DND-41 (cell line): ENCODE results near the gene NUAK2.

Source experiments
- ATAC-seq: fragments of 200-7000 bp; cut with Tn5 transposase; 3 replicates; pipeline ENCODE4 v1.9.1; 2021; ENCODE audit warnings: low read depth; ENCODE audit not compliant: insufficient read depth
- DNase-seq: peaks from one replicate; pipeline ENCODE4 v3.0.0-alpha.2; 2020
- H2AFZ ChIP-seq: 2 replicates; pipeline ENCODE4 v1.6.0; 2012; ENCODE audit warnings: low read depth, low read length
- H3K27ac ChIP-seq: 2 replicates; pipeline ENCODE4 v1.5.1; 2012; ENCODE audit warnings: low read length, inconsistent platforms
- H3K27me3 ChIP-seq: fragments of 200-600 bp; sonication (generic); 2 replicates; pipeline ENCODE4 v1.6.0; 2012; ENCODE audit warnings: low read length, mild to moderate bottlenecking, inconsistent platforms; ENCODE audit not compliant: insufficient read depth, poor library complexity
- H3K36me3 ChIP-seq: 2 replicates; pipeline ENCODE4 v1.5.1; 2012; ENCODE audit warnings: low read length, inconsistent platforms; ENCODE audit not compliant: insufficient read depth
- H3K4me1 ChIP-seq: 2 replicates; pipeline ENCODE4 v1.5.1; 2012; ENCODE audit warnings: mild to moderate bottlenecking, low read length; ENCODE audit not compliant: insufficient read depth
- H3K4me2 ChIP-seq: 2 replicates; pipeline ENCODE4 v1.6.0; 2012; ENCODE audit warnings: mild to moderate bottlenecking, moderate library complexity, low read length, inconsistent platforms; ENCODE audit not compliant: insufficient read depth
- H3K4me3 ChIP-seq, 2 experiments: fragments of 200-600 bp in 1 of 2; shearing (Covaris generic) in 1 of 2; 2 replicates each; pipeline ENCODE4 v1.5.1; 2012 to 2016; ENCODE audit warnings: inconsistent platforms in 2 of 2, low read length in 2 of 2, mild to moderate bottlenecking in 2 of 2, low read depth in 1 of 2, moderate library complexity in 1 of 2
- H3K79me2 ChIP-seq: 2 replicates; pipeline ENCODE4 v1.6.0; 2012; ENCODE audit warnings: low read length, inconsistent platforms; ENCODE audit not compliant: insufficient read depth
- H3K9ac ChIP-seq: 2 replicates; pipeline ENCODE4 v1.6.0; 2012; ENCODE audit warnings: low read depth, mild to moderate bottlenecking, inconsistent platforms, low read length, moderate library complexity
- H3K9me3 ChIP-seq: 2 replicates; pipeline ENCODE4 v1.5.1; 2012; ENCODE audit warnings: low read length, moderate library complexity, mild to moderate bottlenecking, inconsistent platforms; ENCODE audit not compliant: insufficient read depth, severe bottlenecking
- H4K20me1 ChIP-seq: 2 replicates; pipeline ENCODE4 v1.6.0; 2012; ENCODE audit warnings: low read length; ENCODE audit not compliant: insufficient read depth
- EZH2 ChIP-seq: IDR thresholded peaks from 3 replicates; pipeline ENCODE4 v1.6.1; 2012; ENCODE audit warnings: borderline replicate concordance, low read depth, mild to moderate bottlenecking, moderate library complexity, low read length, inconsistent platforms; ENCODE audit not compliant: severe bottlenecking
- TF ChIP-seq, protein P1 (sequence below): IDR thresholded peaks from 2 replicates; pipeline ENCODE4 v1.5.1; 2012; ENCODE audit warnings: borderline replicate concordance, low read length, moderate library complexity, mild to moderate bottlenecking; ENCODE audit not compliant: poor library complexity, severe bottlenecking; ENCODE audit errors: extremely low read depth

The NUAK2 gene

DNA sequence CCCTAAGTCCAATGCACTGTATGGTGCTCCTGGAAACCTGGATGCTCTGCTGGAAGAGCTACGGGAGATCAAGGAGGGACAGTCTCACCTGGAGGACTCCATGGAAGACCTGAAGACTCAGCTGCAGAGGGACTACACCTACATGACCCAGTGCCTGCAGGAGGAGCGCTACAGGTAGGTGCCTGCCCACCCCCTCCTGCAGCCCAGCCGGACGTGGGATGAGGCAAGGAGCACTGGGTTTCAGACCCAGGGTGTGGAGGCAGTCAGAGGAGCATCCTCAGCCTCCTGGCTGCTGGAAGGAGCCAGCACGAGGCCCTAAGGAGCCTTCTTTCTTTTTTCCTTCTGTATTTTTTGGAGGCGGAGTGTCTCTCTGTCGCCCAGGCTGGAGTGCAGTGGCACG is 51.8 kb downstream of the NUAK2 start:
- no peak overlapping the region for H2AFZ ChIP-seq
- no peaks in the 10 kb centered on the region for H3K9me3 ChIP-seq
- no peak for TF ChIP-seq EZH2
- TF ChIP-seq, protein P1, sequence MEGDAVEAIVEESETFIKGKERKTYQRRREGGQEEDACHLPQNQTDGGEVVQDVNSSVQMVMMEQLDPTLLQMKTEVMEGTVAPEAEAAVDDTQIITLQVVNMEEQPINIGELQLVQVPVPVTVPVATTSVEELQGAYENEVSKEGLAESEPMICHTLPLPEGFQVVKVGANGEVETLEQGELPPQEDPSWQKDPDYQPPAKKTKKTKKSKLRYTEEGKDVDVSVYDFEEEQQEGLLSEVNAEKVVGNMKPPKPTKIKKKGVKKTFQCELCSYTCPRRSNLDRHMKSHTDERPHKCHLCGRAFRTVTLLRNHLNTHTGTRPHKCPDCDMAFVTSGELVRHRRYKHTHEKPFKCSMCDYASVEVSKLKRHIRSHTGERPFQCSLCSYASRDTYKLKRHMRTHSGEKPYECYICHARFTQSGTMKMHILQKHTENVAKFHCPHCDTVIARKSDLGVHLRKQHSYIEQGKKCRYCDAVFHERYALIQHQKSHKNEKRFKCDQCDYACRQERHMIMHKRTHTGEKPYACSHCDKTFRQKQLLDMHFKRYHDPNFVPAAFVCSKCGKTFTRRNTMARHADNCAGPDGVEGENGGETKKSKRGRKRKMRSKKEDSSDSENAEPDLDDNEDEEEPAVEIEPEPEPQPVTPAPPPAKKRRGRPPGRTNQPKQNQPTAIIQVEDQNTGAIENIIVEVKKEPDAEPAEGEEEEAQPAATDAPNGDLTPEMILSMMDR = no peak
- no peaks in the 10 kb centered on the region for H3K79me2 ChIP-seq
- no peak overlapping the region for H3K27ac ChIP-seq
- H3K4me1 ChIP-seq = no peaks in the 10 kb centered on the region
- no peaks in the 10 kb centered on the region for H3K36me3 ChIP-seq
- peaks cover 19% of the 10 kb centered on the region for H4K20me1 ChIP-seq
- no peak overlapping the region for H3K9ac ChIP-seq
- H3K27me3 ChIP-seq = no peaks in the 10 kb centered on the region
- H3K4me3 ChIP-seq = no peak overlapping the region
- DNase-seq (no peak), ATAC-seq (no peak)
- H3K4me2 ChIP-seq = no peak overlapping the region

DNA sequence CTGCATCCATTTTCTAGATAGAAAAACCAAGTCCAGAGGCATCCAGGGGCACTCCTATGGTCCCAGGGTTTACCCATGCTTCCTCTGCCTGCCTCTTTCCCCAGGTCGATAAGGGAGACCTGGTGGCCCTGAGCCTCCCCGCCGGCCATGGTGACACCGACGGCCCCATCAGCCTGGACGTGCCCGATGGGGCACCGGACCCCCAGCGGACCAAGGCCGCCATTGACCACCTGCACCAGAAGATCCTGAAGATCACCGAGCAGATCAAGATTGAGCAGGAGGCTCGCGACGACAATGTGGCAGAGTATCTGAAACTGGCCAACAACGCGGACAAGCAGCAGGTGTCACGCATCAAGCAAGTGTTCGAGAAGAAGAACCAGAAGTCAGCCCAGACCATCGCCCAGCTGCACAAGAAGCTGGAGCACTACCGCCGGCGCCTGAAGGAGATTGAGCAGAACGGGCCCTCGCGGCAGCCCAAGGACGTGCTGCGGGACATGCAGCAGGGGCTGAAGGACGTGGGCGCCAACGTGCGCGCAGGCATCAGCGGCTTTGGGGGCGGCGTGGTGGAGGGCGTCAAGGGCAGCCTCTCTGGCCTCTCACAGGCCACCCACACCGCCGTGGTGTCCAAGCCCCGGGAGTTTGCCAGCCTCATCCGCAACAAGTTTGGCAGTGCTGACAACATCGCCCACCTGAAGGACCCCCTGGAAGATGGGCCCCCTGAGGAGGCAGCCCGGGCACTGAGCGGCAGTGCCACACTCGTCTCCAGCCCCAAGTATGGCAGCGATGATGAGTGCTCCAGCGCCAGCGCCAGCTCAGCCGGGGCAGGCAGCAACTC is 52.5 kb downstream of the NUAK2 start:
- Histone ChIP-seq H3K4me2 (no peak overlapping the region), H3K36me3 (no peaks in the 10 kb centered on the region), H3K79me2 (no peaks in the 10 kb centered on the region), H2AFZ (no peak overlapping the region), H3K9ac (no peak overlapping the region), H3K27me3 (no peaks in the 10 kb centered on the region), H3K4me1 (no peaks in the 10 kb centered on the region), H3K27ac (no peak overlapping the region), H3K4me3 (no peak overlapping the region), H4K20me1 (peaks cover 14% of the 10 kb centered on the region), H3K9me3 (no peaks in the 10 kb centered on the region)
- DNase-seq (no peak), ATAC-seq (no peak)
- TF ChIP-seq, protein P1 = no peak
- no peak for TF ChIP-seq EZH2

DNA sequence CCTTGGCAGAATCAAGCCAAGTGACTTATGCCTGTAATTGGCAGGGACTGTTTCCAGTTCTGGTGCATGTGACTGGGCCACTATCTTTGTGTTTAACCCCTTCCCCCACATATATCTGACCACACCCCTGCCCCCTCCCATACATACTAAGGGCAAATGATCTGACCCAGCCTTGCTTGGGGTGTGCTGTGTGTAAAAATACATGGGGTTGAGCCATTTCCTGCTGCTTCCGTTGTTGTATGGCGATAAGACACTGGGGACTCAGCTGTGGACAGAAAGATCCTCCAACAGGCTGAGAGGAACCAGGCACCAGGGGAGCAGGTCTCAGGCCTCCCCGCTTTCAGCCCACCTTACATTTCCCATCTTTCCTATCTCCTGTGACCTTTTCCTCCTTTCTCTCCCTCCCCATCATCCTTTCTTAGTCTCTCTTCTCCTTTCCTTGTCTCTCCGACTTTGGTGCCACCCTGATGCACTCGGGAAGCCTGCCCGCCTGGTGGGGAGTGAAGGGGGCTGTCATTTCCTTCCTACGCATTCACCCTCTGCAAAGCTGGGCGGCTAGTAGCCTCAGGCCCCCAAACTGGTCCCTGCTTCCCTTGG is 54.1 kb downstream of the NUAK2 start:
- no peaks in the 10 kb centered on the region for H3K9me3 ChIP-seq
- no peak overlapping the region for H2AFZ ChIP-seq
- H3K27me3 ChIP-seq = peaks cover 7% of the 10 kb centered on the region
- TF ChIP-seq, protein P1 = no peak
- no peak for TF ChIP-seq EZH2
- H3K27ac ChIP-seq = no peak overlapping the region
- ATAC-seq = no peak
- no peaks in the 10 kb centered on the region for H3K36me3 ChIP-seq
- H3K79me2 ChIP-seq = no peaks in the 10 kb centered on the region
- H4K20me1 ChIP-seq = peaks cover 13% of the 10 kb centered on the region
- no peak overlapping the region for H3K9ac ChIP-seq
- H3K4me1 ChIP-seq = peaks cover 4% of the 10 kb centered on the region; the same call in 1 of the 2 replicates
- H3K4me2 ChIP-seq = no peak overlapping the region
- H3K4me3 ChIP-seq = no peak overlapping the region
- DNase-seq = no peak
